Measurements from ENCODE around the gene ANAPC13.

DNA sequence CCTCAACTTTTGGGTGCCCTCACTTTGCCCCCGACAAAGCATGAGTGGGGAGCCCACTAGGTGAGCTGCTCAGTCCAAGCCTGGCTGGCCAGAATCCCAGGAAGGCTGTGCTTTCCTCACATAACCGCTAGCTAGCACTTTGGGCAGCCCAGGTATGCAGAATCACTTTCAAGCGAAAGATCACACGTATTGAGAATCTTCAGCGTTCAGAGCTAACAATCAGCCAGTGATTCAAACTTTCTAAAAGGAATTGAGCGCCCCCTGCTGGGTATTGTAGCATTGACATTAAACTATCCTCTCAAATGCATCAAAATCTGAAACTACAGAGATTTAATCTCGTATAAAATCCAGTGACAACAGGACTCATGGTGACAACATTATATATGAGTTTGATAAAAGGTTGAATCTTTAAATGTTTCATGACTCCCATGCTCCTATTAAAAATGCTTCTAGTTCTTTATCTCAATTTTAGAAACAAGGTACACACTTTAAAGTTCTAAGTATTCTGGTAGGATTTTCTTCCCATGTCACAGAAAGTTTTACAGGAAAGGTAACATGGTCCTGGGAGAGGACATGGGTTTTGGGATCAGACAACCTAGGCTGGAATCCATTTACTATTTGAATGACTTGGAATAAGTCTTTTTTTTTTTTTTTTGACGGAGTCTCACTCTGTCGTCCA is 11.8 kb downstream of the ANAPC13 start:
- no peak for TF ChIP-seq POLR2A (IDR thresholded peaks at IDR 0.05)
- TF ChIP-seq CTCF (IDR thresholded peaks at IDR 0.05) = peak; percentile 64 to 77 (median 72)
- TF ChIP-seq EP300 (IDR thresholded peaks at IDR 0.05) = no peak

All from sigmoid colon (tissue), 4 donors.